Measurements from ENCODE around the gene ZCWPW1.

- TF ChIP-seq CTCF (IDR thresholded peaks at IDR 0.05) (no peak), POLR2A (IDR thresholded peaks at IDR 0.05) (no peak)
These were observed 2.0 kb downstream of the ZCWPW1 start for GRCh38 chr7:100426516-100426915.
